Activated T-cell treated with anti-CD3 and anti-CD28 coated beads, Interleukin-2, amount 50 U/mL, for 72 hours (primary cell): ENCODE results near the gene RIPOR2. TPM values are rescaled to one million over a fixed set of nuclear protein-coding genes. Genes with fewer than 3 reads are reported as not detected.
A peak's percentile ranks its signal among the peaks of the same experiment; 100 is the strongest.

Experiments used
- ATAC-seq, 2 donors: fragments of 150-1000 bp; cut with Tn5 transposase; replicated peaks in 1 of 2; 2 replicates each; pipeline ENCODE4 v1.10.0; 2021; ENCODE audit warnings: moderate library complexity in 2 of 2, mild to moderate bottlenecking in 1 of 2
- DNase-seq, 2 donors: peaks; one replicate each; pipeline ENCODE4 v3.0.0; 2021 to 2022; ENCODE audit warnings: mixed read lengths in 1 of 2
- H3K27ac Mint-ChIP-seq: one replicate; pipeline ENCODE4 v1.8.0; 2022; ENCODE audit warnings: mild to moderate bottlenecking, moderate library complexity, mixed read lengths
- H3K27me3 Mint-ChIP-seq: one replicate; pipeline ENCODE4 v1.8.0; 2022; ENCODE audit warnings: low read depth, mixed read lengths
- H3K36me3 Mint-ChIP-seq, 2 donors: one replicate each; pipeline ENCODE4 v1.8.0; 2022; ENCODE audit warnings: mixed read lengths in 2 of 2, mild to moderate bottlenecking in 1 of 2; ENCODE audit not compliant: insufficient read depth in 2 of 2
- H3K4me1 Mint-ChIP-seq: one replicate; pipeline ENCODE4 v1.8.0; 2022; ENCODE audit warnings: low read depth, mixed read lengths
- H3K4me3 Mint-ChIP-seq, 2 donors: one replicate each; pipeline ENCODE4 v1.8.0; 2022; ENCODE audit warnings: mild to moderate bottlenecking in 2 of 2, mixed read lengths in 2 of 2, moderate library complexity in 2 of 2
- H3K9me3 Mint-ChIP-seq, 2 donors: one replicate each; pipeline ENCODE4 v1.8.0; 2022; ENCODE audit warnings: mixed read lengths in 2 of 2
- total RNA-seq, 2 donors: library from RNA; stranded (reverse); gene quantifications; one replicate each; pipeline ENCODE4 v1.2.3, GENCODE V29; 2022

Gene RIPOR2
- total RNA-seq = 10 to 100 TPM; 67.0 to 69.7 TPM

DNA sequence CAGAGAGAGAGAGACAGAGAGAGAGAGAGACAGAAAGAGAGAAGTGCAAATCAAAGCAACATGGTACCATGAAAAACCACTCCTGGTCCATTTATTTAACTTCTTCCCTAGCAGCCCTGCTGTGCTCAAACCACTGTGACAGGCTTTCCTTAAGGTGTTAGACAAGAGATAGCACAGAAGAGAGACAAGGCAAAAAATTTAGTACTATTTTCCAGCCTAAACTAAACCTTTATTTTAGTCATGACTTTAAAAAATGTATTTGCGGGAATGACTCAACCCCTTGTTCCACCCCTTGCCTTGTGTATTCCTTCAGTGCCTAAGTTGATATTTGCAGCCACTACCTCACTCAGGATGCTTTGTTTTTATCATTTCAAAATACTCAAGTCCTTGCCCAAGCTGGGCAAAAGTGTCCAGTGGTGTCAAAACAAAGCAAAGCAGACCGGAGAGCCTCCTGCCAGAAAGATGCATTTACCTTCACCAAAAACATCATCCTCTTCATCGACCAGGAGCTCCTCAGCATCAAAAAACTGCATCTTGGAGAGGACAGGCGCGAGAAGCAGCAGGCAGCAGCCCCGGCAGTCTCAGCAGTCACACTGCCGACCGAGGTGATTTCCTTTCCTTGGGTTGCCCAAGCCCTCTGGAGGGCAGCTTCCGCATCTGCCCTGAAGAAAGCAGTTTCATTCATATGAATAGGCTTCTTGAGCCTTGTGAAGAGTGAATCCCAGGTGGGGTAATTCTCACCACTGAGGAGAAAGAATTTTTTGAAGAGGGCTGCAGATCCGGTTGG is at the start of gene RIPOR2:
RIPOR2 (minus strand) TSS at position 595 of the 787 bp plus-strand sequence; CDS start at position 533, 62 bp downstream.
- peaks cover 97% of the 10 kb centered on the region for H3K4me1 Mint-ChIP-seq
- peak within 1 kb of the TSS; percentile 74 to 95 for H3K4me3 Mint-ChIP-seq
- H3K36me3 Mint-ChIP-seq = peaks cover 0 to 2% of the 10 kb centered on the region in 2 donors
- DNase-seq (peak; percentile 73 to 80), ATAC-seq (peak; percentile 46 to 55)
- H3K9me3 Mint-ChIP-seq = no peaks in the 10 kb centered on the region
- peak within 1 kb of the TSS; percentile 90 for H3K27ac Mint-ChIP-seq
- no peaks in the 10 kb centered on the region for H3K27me3 Mint-ChIP-seq

- Mint-ChIP-seq H3K4me1 (peaks cover 69% of the 10 kb centered on the region), H3K27me3 (no peaks in the 10 kb centered on the region), H3K27ac (no peak overlapping the region), H3K36me3 (peaks cover 8 to 16% of the 10 kb centered on the region in 2 donors), H3K9me3 (peaks cover 3 to 6% of the 10 kb centered on the region in 2 donors), H3K4me3 (no peak overlapping the region)
- ATAC-seq (no peak), DNase-seq (no peak)
These were observed 49.6 kb upstream of the RIPOR2 start for GRCh38 chr6:24985323-24985722.

GRCh38 chr6:24982231-24982630 is 46.5 kb upstream of the RIPOR2 start:
- peak in 1 of 2 donors; percentile 47 for ATAC-seq
- Mint-ChIP-seq H3K27ac (no peak overlapping the region), H3K27me3 (no peaks in the 10 kb centered on the region), H3K9me3 (peaks cover 1 to 5% of the 10 kb centered on the region in 2 donors), H3K4me3 (peak overlapping the region in 1 of 2 donors; percentile 19), H3K36me3 (peaks cover 6 to 9% of the 10 kb centered on the region in 2 donors), H3K4me1 (peaks cover 72% of the 10 kb centered on the region)
- DNase-seq = no peak

DNA sequence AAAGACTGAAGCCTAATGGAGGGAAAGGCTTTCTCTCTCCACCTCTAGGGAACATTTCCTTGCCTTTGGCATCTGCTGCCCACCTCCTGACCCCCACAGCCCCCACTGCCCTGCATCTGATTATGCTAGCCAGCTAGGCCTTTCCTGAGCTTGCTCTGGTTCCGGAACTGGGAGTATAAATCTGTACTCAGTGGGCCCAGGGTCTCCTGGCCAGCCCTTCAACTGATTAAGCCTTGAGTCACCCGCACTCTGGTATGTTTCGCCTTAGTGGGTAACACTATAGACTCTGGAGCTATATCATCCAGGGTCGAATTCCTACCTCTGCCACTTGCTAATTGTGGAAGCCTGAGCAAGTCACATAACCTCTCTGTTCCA is 45.6 kb upstream of the RIPOR2 start:
- no peak for ATAC-seq
- Mint-ChIP-seq H3K4me1 (peaks cover 64% of the 10 kb centered on the region), H3K27ac (no peak overlapping the region), H3K4me3 (no peak overlapping the region), H3K9me3 (no peaks in the 10 kb centered on the region), H3K36me3 (peaks cover 0 to under 1% of the 10 kb centered on the region in 2 donors), H3K27me3 (no peaks in the 10 kb centered on the region)
- no peak for DNase-seq

DNA sequence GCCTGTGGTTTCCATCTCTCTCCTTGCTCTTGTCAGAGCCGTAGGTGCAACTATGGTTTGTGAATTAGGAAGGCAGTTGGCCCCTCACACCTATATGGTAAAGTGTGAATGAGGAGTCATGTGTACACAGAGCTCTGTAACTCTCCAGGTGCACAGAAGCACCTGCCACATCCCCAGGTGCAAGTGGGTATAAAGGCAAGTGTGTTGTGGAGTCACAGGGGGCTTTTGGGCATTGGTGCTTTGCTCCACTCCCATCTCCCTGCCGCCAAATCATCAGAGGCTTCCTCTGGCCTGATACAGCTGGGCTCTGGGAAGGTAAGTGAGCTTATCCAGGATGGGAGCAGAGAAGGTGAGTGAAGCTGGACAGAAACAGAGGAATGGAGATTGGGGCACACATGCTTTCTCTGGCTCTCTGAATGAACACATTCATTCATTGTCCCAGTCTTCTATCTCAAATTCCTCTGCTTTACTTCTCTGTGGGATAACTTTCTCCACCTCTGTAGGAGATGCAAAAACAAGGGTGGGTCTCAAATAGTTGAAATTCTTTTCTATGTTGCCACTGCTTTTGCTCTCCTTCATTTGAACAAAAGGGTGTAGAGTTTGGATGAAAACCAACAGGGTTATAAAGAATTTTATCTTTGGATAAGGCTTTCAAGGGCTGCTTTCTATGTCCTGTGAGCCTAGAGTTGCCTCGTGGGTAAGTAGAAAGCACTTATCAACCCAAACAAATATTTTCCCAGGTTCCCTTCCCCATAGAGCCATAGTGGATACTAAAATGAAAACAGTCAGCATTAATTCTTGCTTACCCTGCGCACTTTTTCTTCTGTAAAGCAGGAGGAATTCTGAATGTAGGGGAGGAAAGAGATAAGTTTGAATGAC is 45.0 kb upstream of the RIPOR2 start:
- Mint-ChIP-seq H3K4me1 (peaks cover 57% of the 10 kb centered on the region), H3K27ac (no peak overlapping the region), H3K4me3 (no peak overlapping the region), H3K27me3 (no peaks in the 10 kb centered on the region), H3K9me3 (no peaks in the 10 kb centered on the region), H3K36me3 (no peaks in the 10 kb centered on the region)
- ATAC-seq = peak in 1 of 2 donors; percentile 52
- no peak for DNase-seq

GRCh38 chr6:24979176-24979575 is 43.4 kb upstream of the RIPOR2 start:
- Mint-ChIP-seq H3K27me3 (no peaks in the 10 kb centered on the region), H3K4me1 (peaks cover 69% of the 10 kb centered on the region)

GRCh38 chr6:24974182-24975171 is 38.7 kb upstream of the RIPOR2 start:
- peaks cover 50% of the 10 kb centered on the region for H3K4me1 Mint-ChIP-seq
- H3K36me3 Mint-ChIP-seq = peaks cover 2% of the 10 kb centered on the region in 2 donors
- H3K27ac Mint-ChIP-seq = peak overlapping the region; percentile 61
- DNase-seq = peak in 1 of 2 donors; percentile 45
- H3K27me3 Mint-ChIP-seq = no peaks in the 10 kb centered on the region
- peak; percentile 93 to 97 for ATAC-seq
- peak overlapping the region; percentile 41 to 60 for H3K4me3 Mint-ChIP-seq
- no peaks in the 10 kb centered on the region for H3K9me3 Mint-ChIP-seq

More at GRCh38 chr6:24979176-24979575, 43.4 kb upstream of the RIPOR2 start:
- ATAC-seq (no peak), DNase-seq (no peak)
- Mint-ChIP-seq H3K4me3 (no peak overlapping the region), H3K36me3 (peaks cover 0 to 2% of the 10 kb centered on the region in 2 donors), H3K27ac (no peak overlapping the region), H3K9me3 (no peaks in the 10 kb centered on the region)

GRCh38 chr6:24972311-24972958 is 36.7 kb upstream of the RIPOR2 start:
- DNase-seq (no peak), ATAC-seq (no peak)
- Mint-ChIP-seq H3K27me3 (no peaks in the 10 kb centered on the region), H3K27ac (peak overlapping the region; percentile 55), H3K4me3 (peak overlapping the region in 1 of 2 donors; percentile 5), H3K9me3 (no peaks in the 10 kb centered on the region), H3K4me1 (peaks cover 52% of the 10 kb centered on the region), H3K36me3 (peaks cover 2% of the 10 kb centered on the region in 2 donors)

GRCh38 chr6:24971067-24971466 is 35.3 kb upstream of the RIPOR2 start:
- H3K4me3 Mint-ChIP-seq = no peak overlapping the region
- no peak for ATAC-seq
- H3K27me3 Mint-ChIP-seq = no peaks in the 10 kb centered on the region
- peaks cover 2% of the 10 kb centered on the region in 2 donors for H3K36me3 Mint-ChIP-seq
- H3K27ac Mint-ChIP-seq = no peak overlapping the region
- no peak for DNase-seq
- peaks cover 52% of the 10 kb centered on the region for H3K4me1 Mint-ChIP-seq
- no peaks in the 10 kb centered on the region for H3K9me3 Mint-ChIP-seq

- Mint-ChIP-seq H3K36me3 (peaks cover 0 to 2% of the 10 kb centered on the region in 2 donors), H3K4me3 (no peak overlapping the region), H3K9me3 (no peaks in the 10 kb centered on the region), H3K27me3 (no peaks in the 10 kb centered on the region), H3K4me1 (peaks cover 42% of the 10 kb centered on the region), H3K27ac (no peak overlapping the region)
- ATAC-seq (no peak), DNase-seq (no peak)
These were observed 33.6 kb upstream of the RIPOR2 start for GRCh38 chr6:24969343-24969860.

DNA sequence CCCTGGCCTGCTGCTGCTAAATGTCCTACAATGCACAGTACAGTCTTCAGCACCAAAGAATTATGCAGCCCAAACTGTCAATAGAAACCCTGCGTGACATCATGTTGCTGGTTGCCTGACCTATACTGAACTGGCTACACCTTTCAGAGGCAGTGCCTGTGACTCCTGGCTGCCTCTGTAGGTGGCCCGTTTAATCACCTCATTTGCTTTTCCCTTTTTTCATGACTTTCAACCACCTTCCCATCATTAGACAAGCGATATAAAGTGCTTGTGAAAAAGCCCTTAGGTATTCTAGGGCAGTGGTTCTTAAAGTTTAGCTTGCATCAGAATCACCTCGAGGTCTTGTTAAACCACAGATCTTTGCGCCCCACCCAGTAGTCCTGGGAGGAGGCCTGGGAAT is 33.0 kb upstream of the RIPOR2 start:
- no peaks in the 10 kb centered on the region for H3K9me3 Mint-ChIP-seq
- ATAC-seq = no peak
- no peak for DNase-seq
- H3K4me3 Mint-ChIP-seq = no peak overlapping the region
- H3K27me3 Mint-ChIP-seq = no peaks in the 10 kb centered on the region
- H3K36me3 Mint-ChIP-seq = peaks cover 0 to 2% of the 10 kb centered on the region in 2 donors
- no peak overlapping the region for H3K27ac Mint-ChIP-seq
- peaks cover 42% of the 10 kb centered on the region for H3K4me1 Mint-ChIP-seq

DNA sequence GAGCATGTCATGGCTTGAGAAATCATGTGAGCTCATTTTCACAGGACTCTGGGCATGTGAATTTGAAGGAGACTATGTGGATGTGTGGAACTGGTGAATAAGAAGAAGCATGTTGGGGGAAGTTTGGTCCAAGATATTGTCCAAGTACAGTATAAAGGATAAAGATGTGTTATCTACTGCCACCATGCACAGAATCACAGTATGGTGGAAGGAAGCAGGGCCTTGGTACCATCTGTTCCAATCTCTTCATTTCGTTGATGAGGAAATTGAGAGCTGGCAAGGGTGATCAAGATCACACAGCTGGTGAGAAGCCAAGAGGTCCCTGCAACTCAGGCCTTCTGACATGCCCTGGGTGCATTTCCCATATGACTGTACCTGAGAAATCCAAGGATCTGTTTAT is 31.5 kb upstream of the RIPOR2 start:
- no peak for ATAC-seq
- no peaks in the 10 kb centered on the region for H3K9me3 Mint-ChIP-seq
- no peaks in the 10 kb centered on the region for H3K27me3 Mint-ChIP-seq
- H3K4me3 Mint-ChIP-seq = no peak overlapping the region
- DNase-seq = no peak
- no peaks in the 10 kb centered on the region for H3K36me3 Mint-ChIP-seq
- peaks cover 35% of the 10 kb centered on the region for H3K4me1 Mint-ChIP-seq
- H3K27ac Mint-ChIP-seq = no peak overlapping the region
